Testis (tissue), 3 donors: ENCODE data around the gene DESI2. TPM values are rescaled to one million over a fixed set of nuclear protein-coding genes. Genes with fewer than 3 reads are reported as not detected.

Experiments
- DNase-seq: peaks from one replicate; pipeline ENCODE4 v3.0.0-alpha.2; 2019
- H3K27ac ChIP-seq, 2 donors: fragments of 200-600 bp; sonication (generic); one replicate each; pipeline ENCODE4 v1.5.1; 2019
- H3K27me3 ChIP-seq: fragments of 200-600 bp; sonication (generic); one replicate; pipeline ENCODE4 v1.5.1; 2019
- H3K36me3 ChIP-seq: fragments of 200-600 bp; sonication (generic); one replicate; pipeline ENCODE4 v1.5.1; 2017; ENCODE audit warnings: low read depth; ENCODE audit errors: missing control alignments
- H3K4me1 ChIP-seq: fragments of 200-600 bp; sonication (generic); one replicate; pipeline ENCODE4 v1.5.1; 2019
- H3K4me3 ChIP-seq, 2 donors: fragments of 200-600 bp; sonication (generic); one replicate each; pipeline ENCODE4 v1.5.1; 2017 to 2019
- H3K9me3 ChIP-seq: fragments of 200-600 bp; sonication (generic); one replicate; pipeline ENCODE4 v1.5.1; 2017
- CTCF ChIP-seq, 3 experiments: fragments of 450-650 bp in 2 of 3; fragments of 200-600 bp in 1 of 3; sonication (generic) in 1 of 3; IDR thresholded peaks; one replicate each; pipeline ENCODE4 v1.5.1; 2016 to 2019; ENCODE audit warnings: antibody characterized with exemption in 3 of 3, mild to moderate bottlenecking in 2 of 3, moderate library complexity in 1 of 3
- POLR2A ChIP-seq: fragments of 450-650 bp; IDR thresholded peaks from one replicate; pipeline ENCODE4 v1.6.1; 2017; ENCODE audit warnings: antibody characterized with exemption, mild to moderate bottlenecking, moderate library complexity
- WGBS, 2 donors: methylation state at CpG; one replicate each; pipeline ENCODE4 v1.1.5; 2018; 5-methylcytosine and 5-hydroxymethylcytosine counted together
- intact Hi-C: fragments of 100-400 bp; cut with DNase I; formaldehyde crosslinking; loops from one replicate; pipeline ENCODE4 v1.15.1; 2023; ENCODE audit warnings: low total_unique reads
- polyA plus RNA-seq: library from polyadenylated mRNA; stranded (reverse); fragments of 350-450 nt; fragmentation: Illumina TruSeq; extraction: RNeasy Lipid Tissue Mini Kit (QIAGEN cat#74804); gene quantifications from one replicate; pipeline ENCODE4 v1.2.3, GENCODE V29; 2014; ENCODE audit warnings: low read depth, low replicate concordance; ENCODE audit not compliant: insufficient read depth
- small RNA-seq, 2 donors: library from RNA; depleted of rRNA; stranded (forward); fragments of <200 nt; gene quantifications; one replicate each; pipeline ENCODE3, GENCODE V24; 2016
- total RNA-seq, 2 donors: library from RNA; depleted of rRNA; stranded (reverse); fragments of >200 nt; gene quantifications; one replicate each; pipeline ENCODE4 v1.2.3, GENCODE V29; 2016

The DESI2 gene
- total and polyA plus RNA-seq, 3 donors from 2014 or later, result 70.0 to 114 (median 72.7) TPM

DNA sequence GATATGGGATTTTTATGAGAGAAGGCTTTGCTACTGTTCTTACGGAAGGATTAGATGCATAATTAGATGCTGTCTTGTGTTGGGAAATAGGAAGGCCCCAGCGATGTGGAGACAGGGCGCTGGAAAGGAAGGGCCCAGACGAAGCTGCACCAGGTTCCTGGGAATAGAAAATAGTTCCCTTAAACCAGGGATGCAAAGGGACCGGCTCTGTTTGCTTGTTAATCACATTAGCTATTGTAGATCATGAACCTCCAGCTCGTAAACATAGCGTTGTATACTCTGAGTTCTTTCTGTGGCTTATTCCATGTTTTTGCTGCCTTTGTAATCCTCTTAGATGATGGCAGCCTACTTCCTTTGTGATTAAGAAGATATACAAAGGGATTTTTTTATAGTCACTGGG, 102.7 kb downstream of the DESI2 start:
- Histone ChIP-seq H3K4me3 (no peak overlapping the region), H3K27ac (no peak overlapping the region), H3K36me3 (no peaks in the 10 kb centered on the region), H3K9me3 (no peaks in the 10 kb centered on the region), H3K4me1 (no peaks in the 10 kb centered on the region), H3K27me3 (no peaks in the 10 kb centered on the region)
- TF ChIP-seq CTCF (IDR thresholded peaks at IDR 0.05) (no peak), POLR2A (no peak)
- no peak for DNase-seq
- intact Hi-C loops, result no loop called here
- 93 to 99% methylated on average over 7 of the region's 7 CpGs for WGBS, 2 donors

- Histone ChIP-seq H3K36me3 (no peaks in the 10 kb centered on the region), H3K27me3 (no peaks in the 10 kb centered on the region), H3K4me3 (no peak overlapping the region), H3K4me1 (no peaks in the 10 kb centered on the region), H3K27ac (no peak overlapping the region), H3K9me3 (no peaks in the 10 kb centered on the region)
- 90 to 91% methylated on average over 14 to 15 of the region's 15 CpGs for WGBS, 2 donors
- intact Hi-C loops, result no loop called here
- DNase-seq, result no peak
- TF ChIP-seq CTCF (IDR thresholded peaks at IDR 0.05), result no peak
- no peak for TF ChIP-seq POLR2A
Observed at GRCh38 chr1:244757091-244757939, 104.4 kb downstream of the DESI2 start.

Small RNA genes lying within 50 kb of the gene (small RNA-seq; reads per million reads assigned to genes)
- gene AL451007.1, result 0 reads per million in 2 donors

Other genes with a start within 250 kb of the DESI2 start
- gene ADSS2, start 201.2 kb upstream of the DESI2 start, total RNA-seq, result 10 to 100 TPM; 61.0 to 76.3 TPM
- 96.2 TPM for gene ADSS2, start 201.2 kb upstream of the DESI2 start, polyA plus RNA-seq
- gene CATSPERE, start 191.9 kb upstream of the DESI2 start, total RNA-seq, result 10 to 100 TPM; 10.4 to 15.7 TPM
- 46.0 TPM for gene CATSPERE, start 191.9 kb upstream of the DESI2 start, polyA plus RNA-seq
- 10 to 100 TPM; 41.6 to 60.6 TPM for gene COX20, start 182.5 kb downstream of the DESI2 start, total RNA-seq
- 52.3 TPM for gene COX20, start 182.5 kb downstream of the DESI2 start, polyA plus RNA-seq
- gene HNRNPU, start 211.4 kb downstream of the DESI2 start, total RNA-seq, result 100 to 1,000 TPM; 378 to 467 TPM
- 303 TPM for gene HNRNPU, start 211.4 kb downstream of the DESI2 start, polyA plus RNA-seq